ENCODE results near the gene USP21. TPM values are rescaled to one million over a fixed set of nuclear protein-coding genes. Genes with fewer than 3 reads are reported as not detected.

The USP21 gene
- total RNA-seq, 1 experiment from 2014 or later: 40.9 TPM

- BruUV-seq (replicated peaks): no TSS peak
- no peak overlapping the region for H3K4me3 Mint-ChIP-seq (ENCODE audit: low read depth, unreplicated experiment)
- H3K4me1 Mint-ChIP-seq (ENCODE audit: low read depth, unreplicated experiment): peaks cover 22% of the 10 kb centered on the region
- no peak overlapping the region for H3K27ac Mint-ChIP-seq (ENCODE audit: unreplicated experiment)
- DNase-seq: no peak
- no peak for TF ChIP-seq CTCF (IDR thresholded peaks at IDR 0.05; ENCODE audit: unreplicated experiment)
- intact Hi-C loops (cut with micrococcal nuclease; ENCODE audit: unreplicated experiment): no loop called here
- no peaks in the 10 kb centered on the region for H3K27me3 Mint-ChIP-seq (ENCODE audit: unreplicated experiment)
- H3K9me3 Mint-ChIP-seq (ENCODE audit: low read depth, unreplicated experiment): no peaks in the 10 kb centered on the region
- CTCF ChIA-PET: interaction anchor here (1.4 kb wide), 1 partner anchor 8 kb away, joined by 4 read pairs; the partner anchor contains the start of gene B4GALT3
- H3K36me3 Mint-ChIP-seq (ENCODE audit: insufficient read depth, unreplicated experiment): no peaks in the 10 kb centered on the region
Measured at GRCh38 chr1:161185732-161186311, 26.5 kb downstream of the USP21 start.

DNA sequence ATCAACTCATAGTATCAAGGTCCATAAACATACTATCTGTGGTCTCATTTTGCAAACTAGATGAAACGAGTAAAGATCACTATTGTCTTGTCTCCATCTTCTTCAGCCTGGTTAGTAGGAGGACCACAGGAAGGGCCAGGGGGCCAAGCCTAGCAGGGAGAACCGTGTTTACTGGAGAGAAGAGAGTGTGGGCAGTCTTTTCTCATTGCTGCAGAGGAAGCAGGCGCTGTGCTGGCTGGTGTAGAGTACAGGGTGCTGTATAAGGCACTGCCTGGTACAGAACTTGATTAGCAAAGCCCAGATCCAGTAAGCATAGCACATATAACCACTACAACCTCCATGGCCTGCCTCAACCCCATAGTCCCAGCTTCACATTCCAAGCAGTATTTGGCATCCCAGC lies 28.0 kb downstream of the USP21 start:
- Mint-ChIP-seq H3K4me1 (ENCODE audit: low read depth, unreplicated experiment) (peaks cover 17% of the 10 kb centered on the region), H3K4me3 (ENCODE audit: low read depth, unreplicated experiment) (no peak overlapping the region), H3K27ac (ENCODE audit: unreplicated experiment) (no peak overlapping the region), H3K9me3 (ENCODE audit: low read depth, unreplicated experiment) (no peaks in the 10 kb centered on the region), H3K27me3 (ENCODE audit: unreplicated experiment) (peaks cover 14% of the 10 kb centered on the region), H3K36me3 (ENCODE audit: insufficient read depth, unreplicated experiment) (no peaks in the 10 kb centered on the region)
- BruUV-seq (replicated peaks): no TSS peak
- intact Hi-C loops (cut with micrococcal nuclease; ENCODE audit: unreplicated experiment): no loop called here
- CTCF ChIA-PET: interaction anchor here (1.4 kb wide), 1 partner anchor 10 kb away, joined by 4 read pairs; the partner anchor contains the start of gene B4GALT3
- no peak for DNase-seq
- no peak for TF ChIP-seq CTCF (IDR thresholded peaks at IDR 0.05; ENCODE audit: unreplicated experiment)

DNA sequence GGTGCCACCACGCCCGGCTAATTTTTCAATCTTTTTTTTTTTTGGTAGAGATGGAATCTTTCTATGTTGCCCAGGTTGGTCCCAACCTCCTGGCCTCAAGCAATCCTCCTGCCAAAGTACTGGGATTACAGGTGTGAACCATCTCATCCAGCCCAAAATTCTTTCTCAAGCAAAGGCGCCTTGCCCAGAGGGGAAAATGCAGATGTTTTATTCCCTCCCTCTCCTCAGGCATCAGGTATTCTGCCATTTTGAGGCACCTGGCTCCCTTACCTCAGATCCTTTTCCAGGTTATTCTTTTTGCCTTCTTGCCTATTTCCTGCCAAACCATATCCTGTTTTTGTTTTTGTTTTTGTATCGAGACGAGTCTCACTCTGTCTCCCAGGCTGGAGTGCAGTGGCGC lies 29.1 kb downstream of the USP21 start:
- DNase-seq: no peak
- H3K4me1 Mint-ChIP-seq (ENCODE audit: low read depth, unreplicated experiment): peaks cover 13% of the 10 kb centered on the region
- H3K27me3 Mint-ChIP-seq (ENCODE audit: unreplicated experiment): peaks cover 17% of the 10 kb centered on the region
- no peak for TF ChIP-seq CTCF (IDR thresholded peaks at IDR 0.05; ENCODE audit: unreplicated experiment)
- no peaks in the 10 kb centered on the region for H3K9me3 Mint-ChIP-seq (ENCODE audit: low read depth, unreplicated experiment)
- CTCF ChIA-PET: interaction anchor here (1.0 kb wide), 1 partner anchor 10 kb away, joined by 3 read pairs; the partner anchor contains the start of gene ADAMTS4
- no peak overlapping the region for H3K27ac Mint-ChIP-seq (ENCODE audit: unreplicated experiment)
- intact Hi-C loops (cut with micrococcal nuclease; ENCODE audit: unreplicated experiment): no loop called here
- H3K36me3 Mint-ChIP-seq (ENCODE audit: insufficient read depth, unreplicated experiment): no peaks in the 10 kb centered on the region
- no peak overlapping the region for H3K4me3 Mint-ChIP-seq (ENCODE audit: low read depth, unreplicated experiment)
- no TSS peak for BruUV-seq (replicated peaks)

- no peaks in the 10 kb centered on the region for H3K36me3 Mint-ChIP-seq (ENCODE audit: insufficient read depth, unreplicated experiment)
- H3K9me3 Mint-ChIP-seq (ENCODE audit: low read depth, unreplicated experiment): no peaks in the 10 kb centered on the region
- TF ChIP-seq CTCF (IDR thresholded peaks at IDR 0.05; ENCODE audit: unreplicated experiment): no peak
- H3K27me3 Mint-ChIP-seq (ENCODE audit: unreplicated experiment): peaks cover 17% of the 10 kb centered on the region
- no peak overlapping the region for H3K4me3 Mint-ChIP-seq (ENCODE audit: low read depth, unreplicated experiment)
- BruUV-seq (replicated peaks): no TSS peak
- H3K4me1 Mint-ChIP-seq (ENCODE audit: low read depth, unreplicated experiment): peaks cover 13% of the 10 kb centered on the region
- CTCF ChIA-PET: no interaction called here
- H3K27ac Mint-ChIP-seq (ENCODE audit: unreplicated experiment): no peak overlapping the region
- no peak for DNase-seq
- intact Hi-C loops (cut with micrococcal nuclease; ENCODE audit: unreplicated experiment): no loop called here
Measured at GRCh38 chr1:161189036-161189435, 29.7 kb downstream of the USP21 start.
